NCI-H1092 treated with DMSO at 0.1 percent for 48 hours (cell line): ENCODE results near the gene FAM24B.

Source experiments
- DNase-seq: peaks from one replicate; lab custom pipeline; 2025; lab: John Stamatoyannopoulos, UW

Gene FAM24B

GRCh38 chr10:122822973-122823690 lies 56.2 kb downstream of the FAM24B start:
- DNase-seq = no peak

- DNase-seq = no peak
Observed at GRCh38 chr10:122821808-122822207, 57.6 kb downstream of the FAM24B start.

GRCh38 chr10:122815458-122815857 lies 63.9 kb downstream of the FAM24B start:
- no peak for DNase-seq

GRCh38 chr10:122814493-122814892 lies 64.9 kb downstream of the FAM24B start:
- no peak for DNase-seq

GRCh38 chr10:122812751-122813150 lies 66.6 kb downstream of the FAM24B start:
- no peak for DNase-seq

GRCh38 chr10:122802282-122802681 lies 77.1 kb downstream of the FAM24B start:
- DNase-seq = no peak
